Gastrocnemius medialis (tissue), 4 donors: ENCODE results near the gene SLC38A8.

Experiments used
- POLR2A ChIP-seq, 2 donors: fragments of 450-650 bp; IDR thresholded peaks; one replicate each; pipeline ENCODE4 v1.6.1; 2017; ENCODE audit warnings: antibody characterized with exemption in 2 of 2, mild to moderate bottlenecking in 2 of 2, moderate library complexity in 2 of 2
- TF ChIP-seq, protein P1 (sequence below), 5 experiments: fragments of 450-650 bp in 3 of 5; fragments of 200-600 bp in 2 of 5; sonication (generic) in 2 of 5; IDR thresholded peaks in 4 of 5; conservative IDR thresholded peaks in 1 of 5; 1 replicate in 4 of 5; 2 replicates in 1 of 5; pipeline ENCODE4 v1.5.1; 2016 to 2019; ENCODE audit warnings: antibody characterized with exemption in 5 of 5, mild to moderate bottlenecking in 3 of 5, moderate library complexity in 3 of 5

DNA sequence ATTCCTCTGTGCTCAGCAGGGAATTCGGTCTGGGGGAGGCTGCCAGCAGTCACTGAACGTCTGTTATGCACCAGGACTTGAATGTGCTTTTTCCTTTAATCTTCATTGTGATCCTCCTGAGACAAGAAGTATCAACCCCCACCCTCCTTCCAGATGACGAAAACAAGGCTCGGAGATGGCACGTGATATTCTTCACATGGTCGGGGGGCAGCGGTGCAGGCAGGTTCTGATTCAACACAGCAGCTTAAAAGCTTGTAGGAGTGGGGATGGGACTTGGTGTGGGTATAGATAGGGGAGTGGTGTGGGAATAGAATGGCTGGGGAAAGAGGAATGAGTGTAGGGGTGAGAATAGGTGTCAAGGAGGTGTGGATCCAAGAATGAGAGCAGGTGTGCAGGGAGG lies 68.1 kb downstream of the SLC38A8 start:
- TF ChIP-seq, protein P1, sequence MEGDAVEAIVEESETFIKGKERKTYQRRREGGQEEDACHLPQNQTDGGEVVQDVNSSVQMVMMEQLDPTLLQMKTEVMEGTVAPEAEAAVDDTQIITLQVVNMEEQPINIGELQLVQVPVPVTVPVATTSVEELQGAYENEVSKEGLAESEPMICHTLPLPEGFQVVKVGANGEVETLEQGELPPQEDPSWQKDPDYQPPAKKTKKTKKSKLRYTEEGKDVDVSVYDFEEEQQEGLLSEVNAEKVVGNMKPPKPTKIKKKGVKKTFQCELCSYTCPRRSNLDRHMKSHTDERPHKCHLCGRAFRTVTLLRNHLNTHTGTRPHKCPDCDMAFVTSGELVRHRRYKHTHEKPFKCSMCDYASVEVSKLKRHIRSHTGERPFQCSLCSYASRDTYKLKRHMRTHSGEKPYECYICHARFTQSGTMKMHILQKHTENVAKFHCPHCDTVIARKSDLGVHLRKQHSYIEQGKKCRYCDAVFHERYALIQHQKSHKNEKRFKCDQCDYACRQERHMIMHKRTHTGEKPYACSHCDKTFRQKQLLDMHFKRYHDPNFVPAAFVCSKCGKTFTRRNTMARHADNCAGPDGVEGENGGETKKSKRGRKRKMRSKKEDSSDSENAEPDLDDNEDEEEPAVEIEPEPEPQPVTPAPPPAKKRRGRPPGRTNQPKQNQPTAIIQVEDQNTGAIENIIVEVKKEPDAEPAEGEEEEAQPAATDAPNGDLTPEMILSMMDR (IDR thresholded peaks at IDR 0.05 in 4 of 5, conservative IDR thresholded peaks at IDR 0.05 in 1 of 5), result no peak
- TF ChIP-seq POLR2A (IDR thresholded peaks at IDR 0.05), result no peak
